HS-27A (cell line): ENCODE measurements around the gene VWA7.

ENCODE experiments used
- DNase-seq: peaks from one replicate; pipeline ENCODE4 v3.0.0-alpha.2; 2012; ENCODE audit warnings: low read depth, missing footprints

VWA7 gene

GRCh38 chr6:31778193-31778592, 1.1 kb upstream of the VWA7 start:
- no peak for DNase-seq

GRCh38 chr6:31777667-31778050, 531 bp upstream of the VWA7 start:
- DNase-seq: no peak

DNA sequence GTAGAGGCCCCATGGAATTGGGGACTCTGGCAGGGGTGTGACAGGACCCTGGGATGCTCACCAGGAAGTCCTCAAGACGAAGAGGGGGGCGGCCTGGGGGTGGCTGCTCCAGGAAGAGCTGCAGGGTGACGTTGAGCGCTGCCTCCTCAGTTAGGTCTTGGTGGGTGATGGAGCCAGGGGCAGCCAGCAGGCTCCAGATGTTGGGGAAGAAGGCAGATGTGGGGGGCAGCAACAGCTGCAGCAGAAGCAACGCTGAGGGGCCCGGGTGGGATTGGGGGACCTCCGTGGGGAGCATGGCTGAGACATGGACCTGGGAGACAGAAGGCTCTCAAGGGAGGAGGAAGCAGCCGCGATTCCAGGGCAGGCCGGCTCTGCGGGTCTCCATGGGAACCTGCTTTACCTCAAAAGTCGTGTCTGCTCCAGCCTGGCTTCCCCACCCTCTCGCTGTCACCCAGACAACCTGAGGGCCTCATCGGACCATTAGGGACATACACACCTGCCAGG, 591 bp downstream of the VWA7 start:
- no peak for DNase-seq

DNA sequence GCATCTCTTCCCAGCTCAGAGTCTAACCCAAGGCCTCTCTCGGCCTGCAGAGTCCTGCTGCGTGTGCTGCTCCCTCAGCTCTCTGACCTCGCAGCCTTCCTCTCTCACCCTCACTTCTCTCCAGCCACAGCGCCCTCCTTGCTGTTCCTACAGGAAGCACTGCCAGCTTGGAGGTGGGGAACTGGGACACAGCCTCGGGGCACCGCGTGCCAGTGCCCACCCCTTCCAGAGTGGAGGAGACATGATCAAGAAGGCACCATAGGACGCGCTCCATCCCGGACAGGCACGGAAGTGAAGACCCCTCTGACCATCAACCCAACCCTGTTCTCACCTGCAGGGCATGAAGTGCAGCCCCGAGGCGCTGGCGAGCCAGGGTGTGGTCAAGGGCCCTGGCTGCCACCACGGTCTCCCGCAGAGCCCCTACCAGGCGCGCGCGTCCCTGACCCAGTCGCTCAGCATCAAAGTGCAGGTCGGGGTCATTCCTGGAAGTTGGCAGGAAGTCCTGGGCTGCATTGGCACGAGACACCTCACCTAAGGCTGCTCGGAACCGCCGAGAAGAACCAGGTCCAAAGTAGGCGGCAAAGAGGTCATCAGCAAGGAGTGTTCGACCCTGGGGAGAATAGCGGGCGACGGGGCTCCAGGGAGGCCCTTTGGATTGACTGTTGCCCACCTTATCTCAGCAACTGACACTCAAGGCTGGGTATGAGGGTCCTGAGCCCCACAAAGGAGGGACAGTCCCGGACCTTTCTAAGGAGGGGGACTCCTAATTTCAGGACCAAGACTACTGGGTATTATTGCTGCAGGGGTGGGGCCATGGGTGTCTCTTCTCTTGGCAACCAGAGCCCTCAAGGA, 1.3 kb downstream of the VWA7 start:
- no peak for DNase-seq

DNA sequence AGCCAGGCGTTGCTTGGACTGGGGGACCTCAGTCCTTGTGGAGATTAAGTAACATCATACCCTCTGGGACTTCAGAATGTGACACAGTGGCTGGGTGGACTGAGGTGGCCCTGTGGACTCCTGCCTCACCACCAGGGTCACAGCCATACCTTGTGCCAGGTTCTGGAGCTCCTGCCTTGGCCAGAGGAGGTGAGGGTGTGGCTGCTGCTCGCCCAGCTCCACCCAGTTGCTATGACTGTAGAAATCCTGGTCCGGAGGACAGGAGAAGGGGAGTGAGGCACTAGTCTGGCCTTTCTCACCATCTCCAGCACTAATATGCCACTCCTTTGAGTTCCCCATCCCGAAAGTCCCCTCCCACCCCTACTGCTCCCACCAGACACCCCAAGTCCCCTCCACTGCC, 1.9 kb downstream of the VWA7 start:
- no peak for DNase-seq

- no peak for DNase-seq
Observed at GRCh38 chr6:31771992-31772358, 5.2 kb downstream of the VWA7 start.

DNA sequence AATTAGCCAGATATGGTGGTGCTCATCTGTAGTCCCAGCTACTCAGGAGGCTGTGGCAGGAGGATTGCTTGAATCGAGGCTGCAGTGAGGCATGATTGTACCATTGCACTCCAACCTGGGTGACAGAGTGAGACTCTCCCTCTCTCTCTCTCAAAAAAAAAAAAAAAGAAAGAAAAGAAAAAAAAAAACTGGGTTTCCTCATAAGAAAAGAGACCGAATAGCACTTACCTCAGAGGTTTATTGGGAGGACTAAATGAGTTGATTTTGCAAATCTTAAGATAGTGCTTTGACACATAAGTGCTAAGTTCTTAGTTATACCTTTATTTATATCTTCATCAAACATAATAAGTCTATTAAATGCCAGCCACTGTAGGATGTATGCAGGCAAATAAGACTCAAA, 6.3 kb downstream of the VWA7 start:
- DNase-seq: no peak

DNA sequence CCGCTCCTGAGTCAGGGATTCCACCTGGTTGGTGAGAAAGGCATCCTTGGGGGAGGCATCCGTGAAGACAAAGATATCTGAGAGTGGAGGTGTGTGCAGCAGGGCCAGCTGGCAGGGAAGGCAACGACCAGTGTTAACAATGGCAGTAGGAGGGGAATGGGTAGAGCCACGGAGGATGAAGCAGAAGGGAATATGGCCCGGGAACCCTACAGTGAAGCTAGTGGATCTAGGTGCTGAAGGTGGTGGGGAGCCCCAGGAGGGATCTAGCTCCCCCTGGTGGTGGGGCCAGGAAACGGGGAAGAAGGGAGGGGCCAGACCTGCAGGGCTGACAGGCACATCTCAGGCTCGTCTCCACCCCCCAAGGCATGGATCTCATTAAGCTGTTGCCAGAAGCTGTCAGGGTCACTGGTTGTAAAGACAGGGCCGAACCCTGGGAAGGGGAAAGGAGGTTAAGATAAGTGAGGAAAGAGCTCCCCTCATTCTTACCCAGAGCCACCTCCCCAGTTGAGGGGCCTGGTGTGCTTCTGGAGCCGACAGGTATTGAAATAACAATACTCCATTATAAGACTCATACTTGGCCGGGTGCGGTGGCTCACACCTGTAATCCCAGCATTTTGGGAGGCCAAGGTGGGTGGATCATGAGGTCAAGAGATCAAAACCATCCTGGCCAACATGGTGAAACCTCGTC, 7.3 kb downstream of the VWA7 start:
- DNase-seq: no peak

DNA sequence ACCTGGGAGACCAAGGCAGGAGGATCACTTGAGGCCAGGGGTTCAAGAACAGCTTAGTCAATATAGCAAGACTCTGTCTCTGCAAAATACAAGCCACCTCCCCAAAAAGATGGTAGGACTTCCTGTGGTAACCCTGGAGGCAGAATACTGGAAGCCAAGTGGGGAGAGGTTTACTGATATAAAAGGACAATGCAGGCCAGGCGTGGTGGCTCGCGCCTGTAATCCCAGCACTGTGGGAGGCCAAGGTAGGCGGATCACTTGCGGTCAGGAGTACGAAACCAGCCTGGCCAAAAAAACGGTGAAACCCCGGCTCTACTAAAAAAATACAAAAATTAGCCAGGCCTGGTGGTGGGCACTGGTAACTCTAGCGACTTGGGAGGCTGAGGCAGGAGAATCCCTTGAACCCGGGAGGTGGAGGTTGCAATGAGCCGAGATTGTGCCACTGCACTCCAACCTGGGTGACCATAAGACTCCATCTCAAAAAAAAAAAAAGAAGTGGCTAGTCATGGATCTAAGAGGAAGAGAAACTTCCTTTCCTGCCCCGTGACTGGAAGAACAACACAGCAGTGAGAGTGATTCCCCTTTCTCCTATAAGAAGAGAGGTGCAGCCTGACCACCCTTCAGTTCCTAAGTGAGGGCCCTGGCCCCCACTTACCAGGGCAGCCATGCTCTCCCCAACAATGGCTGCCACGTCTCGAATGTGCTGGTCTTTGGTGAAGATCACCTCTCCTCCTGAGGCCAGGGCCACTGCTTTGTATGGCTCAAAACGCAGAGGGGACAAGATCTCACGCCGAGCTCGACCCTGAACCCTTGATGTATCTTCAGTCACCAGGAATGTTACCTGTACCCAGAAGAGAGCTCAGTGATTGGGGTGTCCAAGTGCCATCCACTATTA, 8.5 kb downstream of the VWA7 start:
- no peak for DNase-seq

DNA sequence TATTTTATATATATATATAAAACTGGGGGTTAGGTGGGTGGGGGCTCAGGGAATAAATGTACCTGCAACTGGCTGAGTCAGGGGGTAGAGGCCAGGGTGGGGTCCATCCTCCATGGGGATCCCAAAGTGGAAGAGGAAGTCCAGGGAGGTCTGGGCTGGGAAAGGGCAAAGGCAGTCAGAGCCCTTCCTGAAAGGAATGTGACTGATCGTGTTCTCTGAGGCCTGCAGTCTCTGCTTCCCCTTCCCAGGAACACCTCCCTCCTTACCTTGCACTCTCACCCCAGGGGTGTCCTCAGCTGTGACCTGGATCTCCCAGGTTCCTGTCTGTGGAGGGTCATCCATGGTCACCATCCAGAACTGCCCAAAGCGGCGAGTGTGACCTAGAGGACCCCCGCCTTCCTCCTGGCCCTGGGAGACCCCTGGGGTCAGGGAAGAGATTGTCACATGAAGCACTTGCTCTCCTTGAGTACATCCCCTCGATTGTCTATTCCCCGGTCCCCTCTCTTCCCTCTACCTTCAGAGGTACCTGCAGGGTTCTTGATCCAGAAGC, 10.0 kb downstream of the VWA7 start:
- DNase-seq: no peak

DNA sequence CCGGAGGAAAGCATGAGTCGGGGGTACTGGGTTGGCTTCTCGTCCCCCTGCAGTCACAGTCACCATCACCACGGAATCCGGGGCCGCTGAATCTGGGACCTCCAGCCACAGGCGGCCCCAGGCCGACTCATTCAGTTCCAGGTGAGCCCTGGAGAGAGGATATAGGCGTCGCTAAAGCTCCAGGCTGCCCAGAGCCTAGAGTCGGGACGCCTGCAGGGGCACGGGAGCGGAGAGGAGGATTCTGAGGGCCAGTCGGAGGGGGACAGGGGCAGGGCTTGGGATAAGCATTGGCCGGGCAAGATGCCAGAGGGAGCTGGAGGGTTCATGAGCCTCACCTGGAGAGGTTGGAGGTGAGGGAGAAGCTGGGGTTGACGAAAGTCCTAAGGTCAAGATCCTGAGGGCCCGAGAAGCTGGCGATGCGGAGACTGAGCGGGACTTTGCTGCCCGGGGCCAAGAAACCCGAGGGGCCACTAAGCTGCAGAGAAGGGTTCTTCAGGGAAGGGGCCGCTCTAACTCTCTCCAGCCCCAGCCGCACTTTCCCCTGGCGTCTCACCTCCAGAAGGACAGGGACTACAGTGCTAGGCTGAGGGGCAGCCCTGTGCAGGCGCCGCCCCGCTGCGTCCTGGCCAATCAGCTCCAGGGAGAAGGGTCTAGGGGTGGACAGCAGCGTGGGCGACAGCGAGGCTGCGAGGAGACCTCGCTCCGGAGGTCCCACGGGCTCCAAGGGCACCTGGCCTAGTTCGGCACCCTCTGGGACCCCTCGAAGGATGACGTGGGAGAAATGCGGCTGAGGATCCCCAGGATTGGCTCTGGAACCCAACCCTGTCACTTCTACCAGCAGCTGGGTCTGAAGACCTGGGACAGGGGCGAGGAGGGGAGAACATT, 11.0 kb downstream of the VWA7 start:
- DNase-seq: no peak

GRCh38 chr6:31765559-31765909, 11.6 kb downstream of the VWA7 start:
- no peak for DNase-seq

DNA sequence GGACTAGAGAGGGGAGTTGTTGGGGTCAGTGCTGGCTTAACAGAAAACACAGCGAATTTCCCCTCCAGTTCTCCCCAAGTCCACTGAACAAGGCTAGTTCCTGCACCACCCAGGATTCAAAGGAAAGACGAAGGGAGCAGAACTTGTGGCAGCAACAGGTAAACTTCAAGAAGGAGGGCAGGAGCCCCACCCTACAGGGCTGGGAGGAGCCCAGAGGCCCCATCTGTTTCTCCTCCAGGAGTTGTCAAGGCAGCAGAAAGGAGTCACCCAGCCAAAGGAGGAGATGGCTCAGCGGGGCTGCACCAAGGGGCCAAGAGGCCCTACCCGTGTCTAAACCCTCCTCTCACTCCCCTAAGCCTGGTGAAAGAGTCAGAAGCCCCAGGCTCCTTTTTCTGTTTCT, 12.9 kb downstream of the VWA7 start:
- DNase-seq: no peak

GRCh38 chr6:31763619-31763940, 13.5 kb downstream of the VWA7 start:
- no peak for DNase-seq

- DNase-seq: no peak
Observed at GRCh38 chr6:31762878-31763618, 14.1 kb downstream of the VWA7 start.

- no peak for DNase-seq
Observed at GRCh38 chr6:31762356-31762755, 14.8 kb downstream of the VWA7 start, which contains the start of gene SAPCD1. Gene SAPCD1 (plus strand): TSS chr6:31762656. CDS start chr6:31763055, 399 bp downstream.

DNA sequence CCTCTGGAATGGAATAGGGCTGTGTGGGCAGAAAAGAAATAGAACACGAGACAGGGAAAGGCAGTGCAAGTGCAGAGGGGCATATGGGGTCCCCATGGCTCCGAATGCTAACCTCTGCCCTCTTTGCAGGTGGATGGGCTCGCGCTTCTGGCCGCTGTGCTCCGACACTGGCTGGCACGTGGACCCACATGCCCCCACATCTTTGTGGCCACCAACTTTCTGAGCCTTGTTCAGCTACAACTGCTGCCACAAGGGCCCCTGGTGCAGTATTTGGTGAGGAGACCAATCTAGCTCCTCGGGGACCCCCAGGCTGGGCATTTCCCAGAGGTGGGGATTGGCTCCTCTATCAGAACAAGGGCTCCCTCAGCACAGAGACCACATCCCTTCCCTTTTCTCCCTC, 15.8 kb downstream of the VWA7 start:
- no peak for DNase-seq

DNA sequence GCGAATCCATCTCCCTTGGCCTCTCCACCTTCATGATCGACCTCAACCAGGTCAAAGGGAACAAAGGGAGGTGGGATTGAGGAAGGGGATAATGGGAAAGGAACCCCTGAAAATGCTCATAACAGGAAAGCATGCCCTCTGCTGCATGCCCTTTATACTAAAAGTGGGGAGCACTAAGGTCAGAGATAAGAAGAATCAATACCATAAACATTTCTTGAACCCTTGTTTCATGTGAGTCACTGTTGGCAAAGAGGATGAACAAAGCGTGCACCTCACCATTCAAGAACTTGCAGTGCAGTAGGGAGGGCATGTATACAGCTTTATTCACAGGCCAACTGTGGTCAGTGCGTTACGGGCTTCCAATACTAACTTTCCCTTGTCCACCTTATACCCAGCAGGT, 16.3 kb downstream of the VWA7 start:
- DNase-seq: no peak

GRCh38 chr6:31758281-31758680, 18.8 kb downstream of the VWA7 start:
- DNase-seq: no peak

- no peak for DNase-seq
Observed at GRCh38 chr6:31752739-31753319, 24.3 kb downstream of the VWA7 start.
